ENCODE measurements around the gene PCNT. TPM values are rescaled to one million over a fixed set of nuclear protein-coding genes. Genes with fewer than 3 reads are reported as not detected.

The PCNT gene
- total RNA-seq, 1 experiment from 2014 or later = 39.6 TPM

DNA sequence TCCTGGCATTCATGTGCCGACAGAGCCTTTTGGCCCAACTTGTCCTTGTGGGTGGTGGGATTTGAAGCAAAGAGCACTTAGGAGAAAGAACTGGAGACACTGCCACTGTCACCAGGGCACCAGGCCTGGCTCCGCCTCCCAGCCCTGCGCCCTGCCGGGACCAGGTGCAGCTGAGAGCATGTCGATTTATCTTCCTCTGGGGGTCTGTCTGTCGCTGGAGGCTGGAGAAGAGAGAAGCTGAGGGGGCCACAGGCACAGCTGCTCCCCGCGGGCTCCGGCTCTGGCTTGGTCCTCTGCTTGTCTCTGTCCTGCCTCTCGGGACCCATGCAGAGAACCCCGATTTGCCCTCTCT is 28.2 kb downstream of the PCNT start:
- Histone ChIP-seq H2AK5ac (ENCODE audit: insufficient read length, low read length) (no peak overlapping the region), H2BK120ac (ENCODE audit: low read depth, low read length, poor library complexity, severe bottlenecking) (no peak overlapping the region), H3K23me2 (ENCODE audit: insufficient read length, low read depth, low read length, poor library complexity, severe bottlenecking) (no peaks in the 10 kb centered on the region), H2BK5ac (ENCODE audit: insufficient read length, low read length) (no peak overlapping the region), H3T11ph (ENCODE audit: low read length) (no peak overlapping the region), H4K5ac (ENCODE audit: insufficient read length, low read depth, low read length) (no peak overlapping the region), H3K27me3 (ENCODE audit: insufficient read depth, low read length) (no peaks in the 10 kb centered on the region), H3K79me2 (ENCODE audit: insufficient read depth, low read length) (no peaks in the 10 kb centered on the region), H3K18ac (ENCODE audit: insufficient read length, low read depth, low read length) (no peak overlapping the region), H3K14ac (ENCODE audit: insufficient read depth, low read length) (no peak overlapping the region), H2BK15ac (ENCODE audit: low read depth, low read length) (no peak overlapping the region), H3K23ac (ENCODE audit: insufficient read length, low read depth, low read length) (no peak overlapping the region), H3K79me1 (ENCODE audit: insufficient read depth, low read depth, low read length, poor library complexity, severe bottlenecking) (no peaks in the 10 kb centered on the region), H3K4me2 (ENCODE audit: insufficient read depth, insufficient read length, low read length) (no peak overlapping the region), H2BK12ac (ENCODE audit: insufficient read length, low read depth, low read length) (no peak overlapping the region), H3K4ac (ENCODE audit: low read depth, low read length) (no peak overlapping the region), H2AFZ (ENCODE audit: low read length) (no peak overlapping the region), H4K8ac (replicated peaks; ENCODE audit: insufficient read length, low read depth, low read length) (no peak overlapping the region), H2BK20ac (ENCODE audit: low read depth, low read length, poor library complexity, severe bottlenecking) (no peak overlapping the region), H3K4me1 (ENCODE audit: insufficient read depth, low read length) (no peaks in the 10 kb centered on the region), H4K91ac (ENCODE audit: insufficient read length, low read depth, low read length) (no peak overlapping the region), H3K9me3 (ENCODE audit: control insufficient read depth, low read depth, low read length) (no peaks in the 10 kb centered on the region), H4K20me1 (ENCODE audit: control insufficient read depth, insufficient read depth, insufficient read length) (no peaks in the 10 kb centered on the region), H3K56ac (ENCODE audit: insufficient read length, low read depth, low read length) (no peak overlapping the region), H3K9ac (ENCODE audit: extremely low read depth, insufficient read length, low read length) (no peak overlapping the region), H3K27ac (ENCODE audit: insufficient read length, low read depth, low read length) (no peak overlapping the region)
- H3K27ac Mint-ChIP-seq = no peak overlapping the region
- TF ChIP-seq, protein P1, sequence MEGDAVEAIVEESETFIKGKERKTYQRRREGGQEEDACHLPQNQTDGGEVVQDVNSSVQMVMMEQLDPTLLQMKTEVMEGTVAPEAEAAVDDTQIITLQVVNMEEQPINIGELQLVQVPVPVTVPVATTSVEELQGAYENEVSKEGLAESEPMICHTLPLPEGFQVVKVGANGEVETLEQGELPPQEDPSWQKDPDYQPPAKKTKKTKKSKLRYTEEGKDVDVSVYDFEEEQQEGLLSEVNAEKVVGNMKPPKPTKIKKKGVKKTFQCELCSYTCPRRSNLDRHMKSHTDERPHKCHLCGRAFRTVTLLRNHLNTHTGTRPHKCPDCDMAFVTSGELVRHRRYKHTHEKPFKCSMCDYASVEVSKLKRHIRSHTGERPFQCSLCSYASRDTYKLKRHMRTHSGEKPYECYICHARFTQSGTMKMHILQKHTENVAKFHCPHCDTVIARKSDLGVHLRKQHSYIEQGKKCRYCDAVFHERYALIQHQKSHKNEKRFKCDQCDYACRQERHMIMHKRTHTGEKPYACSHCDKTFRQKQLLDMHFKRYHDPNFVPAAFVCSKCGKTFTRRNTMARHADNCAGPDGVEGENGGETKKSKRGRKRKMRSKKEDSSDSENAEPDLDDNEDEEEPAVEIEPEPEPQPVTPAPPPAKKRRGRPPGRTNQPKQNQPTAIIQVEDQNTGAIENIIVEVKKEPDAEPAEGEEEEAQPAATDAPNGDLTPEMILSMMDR (conservative IDR thresholded peaks at IDR 0.05) = no peak
- H3K4me1 Mint-ChIP-seq = no peaks in the 10 kb centered on the region
- H3K9me3 Mint-ChIP-seq = no peaks in the 10 kb centered on the region
- H3K36me3 Mint-ChIP-seq (ENCODE audit: insufficient read depth in 1 of 3, low read depth in 3 of 3) = peaks cover 31 to 78% (median 75%) of the 10 kb centered on the region in 3 experiments; a peak in 6 of 7 replicates
- DNase-seq = no peak
- no CpG with 5 or more reads among the region's 11 CpGs for WGBS (ENCODE audit: extremely low coverage, insufficient read length, low lambda C conversion rate)
- H3K4me3 Mint-ChIP-seq = no peak overlapping the region
- no peaks in the 10 kb centered on the region for H3K27me3 Mint-ChIP-seq (ENCODE audit: low read depth)

Measured in H9 (cell line).